Stromal cell of bone marrow (primary cell): ENCODE data around the gene CDK14.

Experiments used
- DNase-seq: peaks from one replicate; pipeline ENCODE4 v3.0.0-alpha.2; 2012; ENCODE audit warnings: low read depth

CDK14 gene

GRCh38 chr7:91098566-91098965 lies 502.4 kb downstream of the CDK14 start:
- no peak for DNase-seq

DNA sequence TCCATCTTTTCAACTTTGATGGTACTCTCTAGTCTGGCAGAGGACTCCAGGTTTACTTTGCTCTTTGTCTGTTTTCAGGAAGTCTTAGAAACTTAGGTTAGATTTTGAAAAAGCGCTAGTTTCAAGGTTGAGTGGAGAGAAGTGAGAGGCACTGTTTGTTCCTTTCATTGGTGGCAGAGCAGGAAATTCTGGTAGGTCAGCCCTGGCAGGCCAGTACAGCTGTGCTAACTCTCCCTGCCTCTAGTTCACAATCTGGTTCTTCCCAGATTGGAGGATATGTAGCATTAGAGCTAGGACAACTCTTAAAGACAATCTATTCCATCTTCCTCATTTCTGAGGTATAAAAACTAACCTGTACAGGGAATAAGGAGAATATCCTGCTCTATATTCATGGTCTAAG lies 507.2 kb downstream of the CDK14 start:
- DNase-seq = no peak

- DNase-seq = no peak
Observed at GRCh38 chr7:91107460-91107859, 511.3 kb downstream of the CDK14 start.

DNA sequence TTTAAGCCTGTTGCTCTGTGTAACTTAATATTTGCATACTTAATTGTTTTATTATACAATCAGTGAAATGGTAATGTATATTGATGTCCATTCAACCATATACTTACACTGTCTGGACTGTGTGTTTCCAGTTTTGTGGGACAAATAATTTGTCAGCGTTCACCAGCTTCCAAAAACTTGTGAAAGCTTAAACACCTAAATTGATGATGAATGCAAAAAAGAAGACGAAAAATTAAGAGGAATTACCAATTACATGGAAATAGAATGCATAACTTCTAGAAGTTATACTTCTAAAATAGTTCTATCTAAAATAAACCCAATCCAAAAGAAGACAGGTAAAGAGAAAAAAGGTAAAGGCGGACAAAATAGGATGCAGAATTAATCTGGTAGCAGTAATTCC lies 513.1 kb downstream of the CDK14 start:
- no peak for DNase-seq

DNA sequence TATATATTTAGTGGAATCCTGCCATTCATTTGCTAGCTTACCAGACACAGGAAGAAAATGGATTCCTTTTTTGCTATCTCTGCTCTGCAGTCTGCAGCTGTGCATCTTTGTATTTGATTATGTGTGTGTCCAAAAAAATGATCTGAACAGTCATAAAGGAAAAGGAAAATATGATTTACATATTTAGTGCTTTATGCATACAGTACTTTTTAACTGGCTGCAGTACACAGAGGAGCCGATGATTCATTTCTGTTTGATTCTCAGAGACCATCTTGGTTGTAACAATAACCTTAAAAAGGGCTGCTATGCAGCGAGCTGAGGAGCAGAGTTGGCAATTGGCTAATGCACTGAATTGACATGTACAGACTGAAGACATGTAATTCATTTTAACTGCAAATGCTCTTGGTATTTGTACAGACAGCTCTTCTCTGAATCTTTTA lies 516.8 kb downstream of the CDK14 start:
- peak; percentile 52 for DNase-seq

- no peak for DNase-seq
Observed at GRCh38 chr7:91114232-91114631, 518.1 kb downstream of the CDK14 start.

DNA sequence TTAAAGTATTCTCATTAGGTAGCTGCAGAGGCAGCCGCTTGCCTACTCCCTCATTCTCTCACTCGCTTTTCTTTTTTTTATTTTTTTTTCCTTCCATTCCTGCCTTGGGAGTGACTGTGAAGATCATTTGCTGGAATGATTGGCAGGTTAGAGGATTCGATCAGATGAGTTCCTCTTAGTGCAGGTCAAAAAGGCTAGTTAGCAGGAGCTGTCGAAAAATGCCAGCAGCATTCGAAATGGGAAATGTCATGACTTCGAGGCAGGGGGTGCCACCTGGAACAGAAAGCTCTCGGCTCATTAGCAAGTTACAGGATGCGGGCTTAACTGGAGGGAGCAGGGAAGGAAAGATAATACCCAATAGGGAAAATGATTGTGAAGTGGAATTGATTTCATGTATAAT lies 530.6 kb downstream of the CDK14 start:
- no peak for DNase-seq

- DNase-seq = no peak
Observed at GRCh38 chr7:91127325-91127724, 531.2 kb downstream of the CDK14 start.

GRCh38 chr7:91127959-91128358 lies 531.8 kb downstream of the CDK14 start:
- no peak for DNase-seq

DNA sequence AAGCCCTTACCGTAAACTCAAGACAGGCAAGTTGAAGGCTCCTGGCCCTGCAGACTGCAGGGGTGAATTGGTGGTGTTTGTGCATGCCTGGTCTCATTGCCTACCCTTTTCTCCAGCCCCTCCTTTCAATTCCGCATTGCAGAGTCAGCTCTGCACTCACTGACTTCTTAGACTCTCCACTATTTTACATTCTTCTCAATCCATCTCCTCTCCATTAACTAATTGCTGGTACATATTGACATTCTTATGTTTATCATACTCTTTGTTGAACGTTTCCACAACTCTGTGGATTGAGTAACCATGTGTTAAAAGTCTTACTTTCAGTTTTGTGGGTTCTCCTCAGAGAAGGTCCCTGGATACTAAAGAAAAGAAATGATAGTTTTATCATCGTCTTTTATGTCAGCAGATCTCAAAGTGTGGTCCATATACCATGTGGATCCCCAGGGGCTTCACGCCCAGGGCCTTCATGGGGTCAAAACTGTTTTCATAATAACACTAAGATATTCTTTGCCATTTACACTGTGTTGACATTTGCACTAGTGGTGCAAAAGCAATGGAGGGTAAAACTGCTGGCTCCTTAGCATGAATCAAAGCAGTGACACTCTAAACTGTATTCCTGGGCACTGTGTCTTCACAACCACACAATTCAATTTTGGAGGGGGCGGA lies 532.7 kb downstream of the CDK14 start:
- DNase-seq = no peak

GRCh38 chr7:91135300-91135699 lies 539.2 kb downstream of the CDK14 start:
- DNase-seq = no peak

GRCh38 chr7:91135703-91136430 lies 539.7 kb downstream of the CDK14 start:
- no peak for DNase-seq

DNA sequence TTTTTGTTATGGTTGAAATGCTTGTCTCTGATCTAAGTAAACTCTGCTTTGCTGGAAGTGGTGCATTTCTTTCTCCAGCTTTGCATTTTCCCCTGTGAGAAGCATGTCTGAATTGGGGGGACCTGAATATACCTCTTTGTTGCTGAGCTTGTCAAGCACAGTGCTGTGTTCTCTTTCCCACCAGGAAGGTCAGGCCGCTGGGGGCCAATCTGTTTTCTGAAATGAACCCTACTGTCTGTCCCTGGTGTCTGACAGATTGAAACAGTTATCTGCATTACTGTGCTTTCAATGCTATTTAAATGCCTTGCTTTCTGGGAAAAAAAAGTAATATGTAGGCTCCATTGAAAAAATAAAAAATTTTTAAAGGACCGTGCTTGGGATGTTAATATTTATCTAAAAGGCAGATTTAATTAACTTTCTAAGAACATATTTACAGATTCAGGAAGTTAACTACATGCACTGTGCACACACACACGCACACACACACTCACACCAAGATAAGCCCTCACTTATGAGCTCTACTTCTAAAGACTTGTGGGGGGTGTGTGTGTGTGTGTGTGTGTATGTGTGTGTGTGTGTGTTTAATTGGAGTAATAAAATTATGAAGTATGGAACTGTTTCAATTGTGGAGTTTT lies 541.1 kb downstream of the CDK14 start:
- no peak for DNase-seq

DNA sequence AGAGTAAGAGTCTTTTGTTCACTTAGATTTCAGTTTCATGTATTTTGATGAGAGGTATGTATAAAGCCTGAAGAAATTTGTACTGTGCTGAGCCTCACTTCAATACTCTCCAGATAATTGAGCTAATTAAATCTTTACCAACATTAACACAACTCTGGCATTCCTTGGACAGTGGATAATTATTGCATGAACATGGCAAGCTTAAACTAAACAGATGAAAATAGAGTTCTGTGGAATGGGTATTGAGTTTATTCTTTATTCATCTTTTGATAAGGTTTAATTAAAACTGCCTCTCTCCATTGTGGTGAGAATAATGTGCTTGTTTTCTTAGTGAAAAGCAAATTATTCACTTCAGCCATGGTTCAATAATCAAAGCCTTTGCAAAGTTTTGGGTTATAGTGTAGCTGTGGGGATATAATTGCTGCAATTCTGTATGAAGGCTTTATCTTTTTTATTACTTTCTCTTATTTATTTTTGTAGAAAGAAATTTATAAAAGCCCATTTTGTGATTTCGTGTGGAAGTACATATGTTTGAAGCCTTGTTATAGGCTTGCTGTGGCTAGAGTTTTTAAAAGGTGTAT lies 541.8 kb downstream of the CDK14 start:
- DNase-seq = no peak

DNA sequence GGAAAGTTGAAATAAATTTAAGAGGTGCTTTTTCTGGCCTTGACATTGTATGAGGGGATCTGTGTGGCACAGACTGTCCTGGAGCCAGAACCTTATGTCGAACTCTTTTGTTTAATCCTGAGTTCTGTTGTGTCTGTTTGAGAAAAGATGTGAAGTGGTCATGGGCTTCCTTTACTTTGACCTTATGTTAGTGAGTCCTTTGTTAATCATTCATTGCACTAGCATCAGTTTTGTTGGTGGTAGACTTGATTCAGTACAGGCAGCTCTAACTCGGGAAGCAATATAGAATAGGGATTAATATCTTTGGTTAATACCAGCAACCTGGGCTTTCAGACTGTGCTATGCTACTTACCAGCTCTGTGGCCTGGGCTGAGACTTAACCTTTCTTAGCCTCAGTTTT lies 544.2 kb downstream of the CDK14 start:
- no peak for DNase-seq

- DNase-seq = no peak
Observed at GRCh38 chr7:91140982-91141381, 544.9 kb downstream of the CDK14 start.

DNA sequence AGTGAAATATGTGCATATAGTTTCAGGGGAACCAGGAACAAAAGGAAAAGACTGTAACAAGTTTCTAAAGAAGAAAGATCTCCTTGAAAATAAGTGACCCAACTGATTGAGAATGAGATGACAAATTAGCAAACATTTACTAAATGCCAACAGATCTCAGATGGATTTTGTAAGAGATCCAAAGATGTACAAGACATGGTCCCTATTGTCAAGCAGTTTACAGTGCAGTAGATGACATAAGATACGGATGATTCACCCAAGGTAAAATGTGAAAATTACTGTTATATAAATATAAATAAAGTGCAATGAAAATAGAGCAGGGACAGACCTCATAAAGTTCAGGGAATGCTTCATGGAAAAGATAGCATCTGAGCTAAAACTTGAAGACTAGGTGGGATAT lies 546.6 kb downstream of the CDK14 start:
- no peak for DNase-seq

- no peak for DNase-seq
Observed at GRCh38 chr7:91149341-91150246, 553.5 kb downstream of the CDK14 start.

GRCh38 chr7:91151916-91152315 lies 555.8 kb downstream of the CDK14 start:
- DNase-seq = peak; percentile 71

DNA sequence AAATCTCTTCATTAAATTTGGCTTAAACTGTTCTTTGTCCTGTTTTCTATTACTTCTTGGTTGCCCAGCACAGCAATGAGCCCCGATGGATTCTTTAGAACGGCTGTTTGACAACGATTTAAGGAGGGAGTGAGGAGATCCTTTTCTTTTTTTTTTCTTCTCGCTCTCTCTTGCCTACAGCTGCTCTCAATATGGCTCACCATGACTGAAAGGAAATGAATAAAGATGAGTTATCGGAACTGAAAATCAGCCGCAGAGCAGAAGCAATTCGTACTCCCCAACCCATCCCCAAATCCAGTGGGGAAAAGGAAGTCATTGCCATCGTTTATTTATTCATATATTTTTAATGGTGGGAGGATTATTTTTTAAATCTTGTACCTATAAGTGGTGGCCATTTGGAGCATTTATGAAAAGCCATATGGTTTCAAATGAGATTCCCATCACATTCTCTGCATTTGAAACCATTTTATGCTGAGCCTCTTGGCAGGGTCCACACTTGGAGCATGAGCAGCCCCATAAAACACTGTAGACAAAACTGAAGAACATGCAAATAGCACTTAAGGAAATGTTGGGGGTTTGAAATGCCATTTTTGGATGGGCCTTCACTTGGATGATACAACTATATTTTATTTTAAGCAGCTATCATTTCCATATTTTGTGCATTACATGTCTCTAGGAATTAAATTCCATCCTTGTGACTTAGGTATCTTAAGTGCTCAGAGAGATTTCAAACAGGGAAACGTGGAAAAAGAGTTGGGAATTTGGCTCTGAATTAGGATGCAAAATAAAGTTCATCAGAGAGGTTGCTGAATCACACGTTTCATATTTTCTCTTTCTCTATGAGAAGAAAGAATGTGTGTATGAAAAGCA lies 560.4 kb downstream of the CDK14 start:
- DNase-seq = no peak
